ENCODE results near the gene ARAF.
"Not testable (repeated sequence)": the region's sequence is repeated elsewhere in the genome, so short reads cannot be mapped to it uniquely, and the experiment has no call there.

The ARAF gene

DNA sequence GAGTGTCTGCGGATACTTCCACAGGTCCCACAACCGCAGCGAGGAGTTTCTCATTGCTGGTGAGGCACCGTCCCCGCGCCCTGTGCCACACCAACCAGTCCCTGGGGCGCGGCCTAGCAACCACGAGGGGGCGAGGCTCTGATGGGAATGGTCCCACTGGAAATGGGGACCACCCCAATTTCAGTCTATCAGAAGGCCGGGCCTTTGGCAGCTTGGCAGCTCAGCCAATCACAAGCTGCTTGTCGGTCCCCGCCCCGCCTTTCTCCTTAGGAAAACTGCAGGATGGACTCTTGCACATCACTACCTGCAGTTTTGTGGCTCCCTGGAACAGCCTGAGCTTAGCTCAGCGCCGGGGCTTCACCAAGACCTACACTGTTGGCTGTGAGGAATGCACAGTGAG is 24.3 kb downstream of the ARAF start:
- Histone ChIP-seq H3K27me3 (ENCODE audit: control insufficient read depth, insufficient read depth, low read length, poor library complexity, severe bottlenecking) (no peaks in the 10 kb centered on the region), H3K4me1 (ENCODE audit: control insufficient read depth, insufficient read depth, low read length) (peaks cover 4% of the 10 kb centered on the region), H3K36me3 (ENCODE audit: control insufficient read depth, insufficient read depth, low read length) (no peaks in the 10 kb centered on the region), H3K27ac (ENCODE audit: insufficient read depth, low read depth, low read length, poor library complexity, severe bottlenecking) (no peak overlapping the region), H3K4me3 (ENCODE audit: insufficient read depth, low read depth, low read length) (no peak overlapping the region), H3K9me3 (ENCODE audit: control insufficient read depth, low read length) (no peaks in the 10 kb centered on the region)
- 90 to 93% methylated on average over 16 of the region's 16 CpGs for WGBS, 2 experiments

DNA sequence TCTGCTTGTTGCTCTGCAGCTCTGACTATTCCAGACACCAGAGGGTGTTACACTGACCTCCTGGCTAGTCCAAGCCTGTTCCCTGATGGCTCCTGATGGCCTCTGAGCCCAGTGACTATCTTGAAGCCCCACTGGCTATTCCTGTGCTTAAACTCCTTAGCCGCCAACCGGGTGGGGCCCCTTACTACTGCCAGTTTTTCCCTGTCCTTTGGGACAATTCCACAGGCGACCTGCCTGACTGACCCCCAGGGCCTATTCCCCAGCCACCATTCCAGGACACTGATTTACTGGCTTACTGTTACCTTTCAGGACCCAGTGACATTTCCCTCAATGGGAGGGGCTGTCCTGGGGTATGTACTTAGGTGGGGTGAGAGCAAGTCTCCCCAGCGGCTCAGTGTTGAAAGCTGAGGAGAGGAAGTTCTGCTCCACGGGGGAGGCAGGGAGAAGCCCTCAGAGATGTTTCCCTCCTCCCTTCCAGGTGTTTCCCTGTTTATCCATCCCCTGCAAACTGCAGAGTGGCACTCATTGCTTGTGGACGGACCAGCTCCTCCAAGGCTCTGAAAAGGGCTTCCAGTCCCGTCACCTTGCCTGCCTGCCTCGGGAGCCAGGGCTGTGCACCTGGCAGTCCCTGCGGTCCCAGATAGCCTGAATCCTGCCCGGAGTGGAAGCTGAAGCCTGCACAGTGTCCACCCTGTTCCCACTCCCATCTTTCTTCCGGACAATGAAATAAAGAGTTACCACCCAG is 25.2 kb downstream of the ARAF start:
- H3K4me1 ChIP-seq (ENCODE audit: control insufficient read depth, insufficient read depth, low read length) = peaks cover 4% of the 10 kb centered on the region
- 84 to 87% methylated on average over 11 of the region's 11 CpGs for WGBS, 2 experiments
- H3K27me3 ChIP-seq (ENCODE audit: control insufficient read depth, insufficient read depth, low read length, poor library complexity, severe bottlenecking) = no peaks in the 10 kb centered on the region
- no peak overlapping the region for H3K27ac ChIP-seq (ENCODE audit: insufficient read depth, low read depth, low read length, poor library complexity, severe bottlenecking)
- no peaks in the 10 kb centered on the region for H3K36me3 ChIP-seq (ENCODE audit: control insufficient read depth, insufficient read depth, low read length)
- no peak overlapping the region for H3K4me3 ChIP-seq (ENCODE audit: insufficient read depth, low read depth, low read length)
- H3K9me3 ChIP-seq (ENCODE audit: control insufficient read depth, low read length) = no peaks in the 10 kb centered on the region

GRCh38 chrX:47587091-47587891 is 26.3 kb downstream of the ARAF start:
- no peaks in the 10 kb centered on the region for H3K36me3 ChIP-seq (ENCODE audit: control insufficient read depth, insufficient read depth, low read length)
- no peak overlapping the region for H3K4me3 ChIP-seq (ENCODE audit: insufficient read depth, low read depth, low read length)
- 80 to 88% methylated on average over 4 of the region's 4 CpGs for WGBS, 2 experiments
- no peaks in the 10 kb centered on the region for H3K27me3 ChIP-seq (ENCODE audit: control insufficient read depth, insufficient read depth, low read length, poor library complexity, severe bottlenecking)
- no peaks in the 10 kb centered on the region for H3K9me3 ChIP-seq (ENCODE audit: control insufficient read depth, low read length)
- H3K4me1 ChIP-seq (ENCODE audit: control insufficient read depth, insufficient read depth, low read length) = peaks cover 4% of the 10 kb centered on the region
- no peak overlapping the region for H3K27ac ChIP-seq (ENCODE audit: insufficient read depth, low read depth, low read length, poor library complexity, severe bottlenecking)

DNA sequence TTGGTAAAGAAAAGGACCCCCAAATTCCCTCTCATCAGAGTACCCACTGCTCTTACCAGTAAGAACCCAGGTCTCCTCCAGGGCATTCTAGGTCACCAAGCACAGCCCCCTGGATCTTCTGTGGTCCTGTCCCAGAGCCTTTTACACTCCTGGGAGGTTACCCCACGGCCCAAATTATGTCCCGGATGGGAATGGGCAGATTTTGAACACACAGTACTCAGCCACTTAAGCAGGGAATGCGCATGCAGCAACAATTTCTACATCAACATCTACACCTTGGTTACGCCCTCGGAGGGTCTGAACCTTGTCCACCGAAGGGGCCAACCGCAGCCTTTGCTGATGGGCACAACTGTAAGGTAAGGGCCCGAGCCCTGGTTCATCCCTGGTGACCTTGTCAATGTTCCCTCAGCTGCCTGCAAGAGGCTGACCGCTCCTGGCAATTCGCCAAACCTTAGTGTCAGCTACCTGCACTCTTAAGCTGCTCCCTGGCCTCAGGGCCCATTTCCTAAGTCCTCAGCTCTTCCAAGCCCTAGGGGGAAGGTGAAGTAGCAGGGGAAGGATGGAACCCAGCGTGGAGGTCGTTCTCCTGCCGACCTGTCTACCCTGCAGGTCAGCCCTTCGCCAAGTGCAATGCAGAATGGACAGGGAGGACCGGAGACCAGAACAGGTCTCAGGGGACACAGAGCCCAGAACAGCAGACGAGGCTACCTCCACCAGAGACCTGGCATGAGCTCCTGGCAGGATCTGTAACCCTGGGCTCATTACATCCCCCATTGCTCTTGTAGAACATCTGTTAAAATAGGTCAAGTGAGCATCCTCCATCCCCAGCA is 27.1 kb downstream of the ARAF start:
- Histone ChIP-seq H3K27me3 (ENCODE audit: control insufficient read depth, insufficient read depth, low read length, poor library complexity, severe bottlenecking) (no peaks in the 10 kb centered on the region), H3K4me1 (ENCODE audit: control insufficient read depth, insufficient read depth, low read length) (no peaks in the 10 kb centered on the region), H3K9me3 (ENCODE audit: control insufficient read depth, low read length) (no peaks in the 10 kb centered on the region), H3K27ac (ENCODE audit: insufficient read depth, low read depth, low read length, poor library complexity, severe bottlenecking) (no peak overlapping the region), H3K4me3 (ENCODE audit: insufficient read depth, low read depth, low read length) (no peak overlapping the region), H3K36me3 (ENCODE audit: control insufficient read depth, insufficient read depth, low read length) (no peaks in the 10 kb centered on the region)
- 93 to 96% methylated on average over 16 of the region's 16 CpGs for WGBS, 2 experiments

DNA sequence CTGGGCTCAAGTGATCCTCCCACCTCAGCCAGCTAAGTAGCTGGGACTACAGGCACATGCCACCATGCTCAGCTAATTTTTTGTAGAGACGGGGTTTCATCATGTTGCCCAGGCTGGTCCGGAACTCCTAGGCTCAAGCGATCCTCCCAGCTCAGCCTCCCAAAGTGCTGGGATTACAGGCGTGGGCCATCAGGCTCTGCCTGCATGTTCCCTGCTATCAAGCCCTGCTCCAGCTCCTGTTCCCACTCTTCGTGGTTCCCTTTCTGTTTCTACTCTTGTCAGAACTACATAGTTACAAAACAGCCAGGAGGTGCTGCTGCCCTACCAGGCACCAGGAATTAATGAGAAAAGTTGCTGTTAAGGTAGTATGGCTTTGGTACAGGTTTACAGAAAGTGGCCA is 30.0 kb downstream of the ARAF start:
- 88 to 92% methylated on average over 5 of the region's 5 CpGs for WGBS, 2 experiments
- Histone ChIP-seq H3K36me3 (ENCODE audit: control insufficient read depth, insufficient read depth, low read length) (no peaks in the 10 kb centered on the region), H3K9me3 (ENCODE audit: control insufficient read depth, low read length) (no peaks in the 10 kb centered on the region), H3K27me3 (ENCODE audit: control insufficient read depth, insufficient read depth, low read length, poor library complexity, severe bottlenecking) (no peaks in the 10 kb centered on the region), H3K27ac (ENCODE audit: insufficient read depth, low read depth, low read length, poor library complexity, severe bottlenecking) (no peak overlapping the region), H3K4me1 (ENCODE audit: control insufficient read depth, insufficient read depth, low read length) (no peaks in the 10 kb centered on the region), H3K4me3 (ENCODE audit: insufficient read depth, low read depth, low read length) (no peak overlapping the region)

DNA sequence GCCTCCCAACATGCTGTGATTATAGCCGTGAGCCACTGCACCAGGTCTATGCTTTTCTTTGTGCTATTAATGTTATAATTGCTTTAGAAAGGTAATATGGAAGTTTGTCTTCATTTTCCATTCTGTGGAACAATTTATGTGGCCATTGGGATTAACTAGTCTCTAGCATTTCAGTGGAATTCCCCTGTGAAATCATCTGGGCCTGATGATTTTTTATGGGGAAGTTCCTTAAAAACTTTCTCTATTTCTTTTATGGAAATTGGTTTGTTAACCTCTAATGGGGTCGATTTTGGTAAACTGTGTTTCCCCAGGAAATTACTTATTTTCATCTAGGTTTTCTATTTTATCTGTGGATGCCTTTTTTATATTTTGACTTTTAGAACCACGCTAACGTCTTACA is 32.5 kb downstream of the ARAF start:
- H3K27me3 ChIP-seq (ENCODE audit: control insufficient read depth, insufficient read depth, low read length, poor library complexity, severe bottlenecking) = no peaks in the 10 kb centered on the region
- H3K9me3 ChIP-seq (ENCODE audit: control insufficient read depth, low read length) = no peaks in the 10 kb centered on the region
- no peak overlapping the region for H3K27ac ChIP-seq (ENCODE audit: insufficient read depth, low read depth, low read length, poor library complexity, severe bottlenecking)
- 100% methylated on average over 2 to 3 of the region's 4 CpGs for WGBS, 2 experiments
- H3K36me3 ChIP-seq (ENCODE audit: control insufficient read depth, insufficient read depth, low read length) = no peaks in the 10 kb centered on the region
- H3K4me3 ChIP-seq (ENCODE audit: insufficient read depth, low read depth, low read length) = no peak overlapping the region
- H3K4me1 ChIP-seq (ENCODE audit: control insufficient read depth, insufficient read depth, low read length) = no peaks in the 10 kb centered on the region

DNA sequence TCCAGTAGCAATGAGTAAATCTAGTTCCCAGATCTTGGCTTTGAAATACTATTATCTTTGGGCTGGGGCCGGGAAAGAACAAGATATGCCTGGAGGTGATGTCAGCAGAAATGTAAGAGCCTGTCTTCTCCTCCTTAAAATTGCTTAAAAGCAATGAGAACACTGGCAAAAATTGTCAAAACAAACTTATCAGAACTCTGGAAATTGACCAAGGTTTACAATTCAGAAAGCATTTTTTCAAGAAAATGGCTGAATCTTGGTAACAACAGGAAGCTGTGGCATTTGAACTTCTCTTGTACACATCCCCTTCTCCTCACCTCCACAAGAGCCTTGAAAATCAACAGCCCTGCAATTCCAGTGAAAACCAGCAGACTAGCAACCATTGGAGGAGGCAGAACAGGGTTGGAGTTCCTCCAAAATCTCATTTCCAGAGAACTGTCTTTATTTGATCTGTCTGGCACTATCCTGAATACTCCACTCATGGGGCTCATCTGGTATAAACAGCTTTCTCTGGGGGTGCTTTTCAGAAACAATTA is 34.8 kb downstream of the ARAF start:
- Histone ChIP-seq H3K4me1 (ENCODE audit: control insufficient read depth, insufficient read depth, low read length) (no peaks in the 10 kb centered on the region), H3K9me3 (ENCODE audit: control insufficient read depth, low read length) (no peaks in the 10 kb centered on the region), H3K4me3 (ENCODE audit: insufficient read depth, low read depth, low read length) (no peak overlapping the region), H3K27me3 (ENCODE audit: control insufficient read depth, insufficient read depth, low read length, poor library complexity, severe bottlenecking) (no peaks in the 10 kb centered on the region), H3K36me3 (ENCODE audit: control insufficient read depth, insufficient read depth, low read length) (no peaks in the 10 kb centered on the region), H3K27ac (ENCODE audit: insufficient read depth, low read depth, low read length, poor library complexity, severe bottlenecking) (no peak overlapping the region)
- WGBS, 2 experiments = 95% methylated on average over 1 of the region's 1 CpG; no CpG with 5 or more reads in 1 of the 2 experiments

- no peaks in the 10 kb centered on the region for H3K36me3 ChIP-seq (ENCODE audit: control insufficient read depth, insufficient read depth, low read length)
- H3K27me3 ChIP-seq (ENCODE audit: control insufficient read depth, insufficient read depth, low read length, poor library complexity, severe bottlenecking) = no peaks in the 10 kb centered on the region
- no peaks in the 10 kb centered on the region for H3K9me3 ChIP-seq (ENCODE audit: control insufficient read depth, low read length)
- no peak overlapping the region for H3K4me3 ChIP-seq (ENCODE audit: insufficient read depth, low read depth, low read length)
- WGBS, 2 experiments = 90 to 97% methylated on average over 2 of the region's 2 CpGs
- no peaks in the 10 kb centered on the region for H3K4me1 ChIP-seq (ENCODE audit: control insufficient read depth, insufficient read depth, low read length)
- no peak overlapping the region for H3K27ac ChIP-seq (ENCODE audit: insufficient read depth, low read depth, low read length, poor library complexity, severe bottlenecking)
These were observed 35.3 kb downstream of the ARAF start for GRCh38 chrX:47596256-47596655.

DNA sequence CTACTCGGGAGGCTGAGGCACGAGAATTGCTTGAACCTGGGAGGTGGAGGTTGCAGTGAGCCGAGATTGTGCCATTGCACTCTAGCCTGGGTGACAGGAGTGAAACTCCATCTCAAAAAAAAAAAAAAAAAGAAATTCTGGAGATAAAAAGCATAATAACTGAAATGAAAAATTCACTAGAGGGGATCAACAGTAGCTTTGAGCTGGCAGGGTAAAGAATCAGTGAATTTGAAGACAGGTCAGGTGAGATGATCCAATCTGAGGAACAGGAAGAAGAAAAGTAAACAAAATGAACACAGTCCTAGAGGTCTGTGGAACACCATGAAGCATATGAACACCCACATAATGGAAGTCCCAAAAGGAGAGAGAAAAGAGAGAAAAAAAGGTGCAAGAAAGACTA is 36.2 kb downstream of the ARAF start:
- 92 to 100% methylated on average over 3 of the region's 3 CpGs for WGBS, 2 experiments
- H3K4me3 ChIP-seq (ENCODE audit: insufficient read depth, low read depth, low read length) = no peak overlapping the region
- H3K27ac ChIP-seq (ENCODE audit: insufficient read depth, low read depth, low read length, poor library complexity, severe bottlenecking) = no peak overlapping the region
- H3K27me3 ChIP-seq (ENCODE audit: control insufficient read depth, insufficient read depth, low read length, poor library complexity, severe bottlenecking) = no peaks in the 10 kb centered on the region
- no peaks in the 10 kb centered on the region for H3K9me3 ChIP-seq (ENCODE audit: control insufficient read depth, low read length)
- H3K4me1 ChIP-seq (ENCODE audit: control insufficient read depth, insufficient read depth, low read length) = no peaks in the 10 kb centered on the region
- no peaks in the 10 kb centered on the region for H3K36me3 ChIP-seq (ENCODE audit: control insufficient read depth, insufficient read depth, low read length)

GRCh38 chrX:47603125-47603524 is 42.1 kb downstream of the ARAF start:
- 94% methylated on average over 1 of the region's 4 CpGs for WGBS, 2 experiments

More at GRCh38 chrX:47603125-47603524, 42.1 kb downstream of the ARAF start:
- H3K27me3 ChIP-seq (ENCODE audit: control insufficient read depth, insufficient read depth, low read length, poor library complexity, severe bottlenecking); H3K27ac ChIP-seq (ENCODE audit: insufficient read depth, low read depth, low read length, poor library complexity, severe bottlenecking); H3K9me3 ChIP-seq (ENCODE audit: control insufficient read depth, low read length); H3K36me3 ChIP-seq (ENCODE audit: control insufficient read depth, insufficient read depth, low read length); H3K4me3 ChIP-seq (ENCODE audit: insufficient read depth, low read depth, low read length); H3K4me1 ChIP-seq (ENCODE audit: control insufficient read depth, insufficient read depth, low read length): not testable (repeated sequence)

Data from ectodermal cell (in vitro differentiated cells).